Measurements from ENCODE around the gene GAS7. TPM values are rescaled to one million over a fixed set of nuclear protein-coding genes. Genes with fewer than 3 reads are reported as not detected.
"Not testable (repeated sequence)": the region's sequence is repeated elsewhere in the genome, so short reads cannot be mapped to it uniquely, and the experiment has no call there.

GAS7 gene
- total and polyA plus RNA-seq, 9 donors, result 7.1 to 48.0 (median 24.2) TPM

- intact Hi-C loops (cut with DNase I), result no loop called here
- TF ChIP-seq EP300 (IDR thresholded peaks at IDR 0.05) (no peak), CTCF (IDR thresholded peaks at IDR 0.05) (no peak), POLR2A (IDR thresholded peaks at IDR 0.05) (no peak)
- peak in 3 of 5 donors; percentile 45 to 60 (median 57) for DNase-seq
- H3K9me3 ChIP-seq, result no peaks in the 10 kb centered on the region
- 29 to 50% (median 35%) methylated on average over 21 of the region's 21 CpGs for WGBS, 3 donors
- H3K4me3 ChIP-seq, result no peak overlapping the region
- no peaks in the 10 kb centered on the region for H3K27me3 ChIP-seq
- H3K4me1 ChIP-seq (ENCODE audit: insufficient read depth), result peaks cover 3% of the 10 kb centered on the region
- H3K27ac ChIP-seq, result no peak overlapping the region
- H3K36me3 ChIP-seq, result no peaks in the 10 kb centered on the region
Observed at GRCh38 chr17:10021272-10021984, 177.0 kb downstream of the GAS7 start.

GRCh38 chr17:10019941-10020451 lies 178.4 kb downstream of the GAS7 start:
- no peak overlapping the region for H3K4me3 ChIP-seq
- no peaks in the 10 kb centered on the region for H3K36me3 ChIP-seq
- peaks cover 8% of the 10 kb centered on the region for H3K4me1 ChIP-seq (ENCODE audit: insufficient read depth)
- WGBS, 3 donors, result 82 to 91% (median 89%) methylated on average over 9 of the region's 9 CpGs
- no peaks in the 10 kb centered on the region for H3K9me3 ChIP-seq
- DNase-seq, result no peak
- TF ChIP-seq EP300 (IDR thresholded peaks at IDR 0.05), result no peak
- no peak for TF ChIP-seq POLR2A (IDR thresholded peaks at IDR 0.05)
- H3K27ac ChIP-seq, result no peak overlapping the region
- intact Hi-C loops (cut with DNase I), result no loop called here
- H3K27me3 ChIP-seq, result no peaks in the 10 kb centered on the region

DNA sequence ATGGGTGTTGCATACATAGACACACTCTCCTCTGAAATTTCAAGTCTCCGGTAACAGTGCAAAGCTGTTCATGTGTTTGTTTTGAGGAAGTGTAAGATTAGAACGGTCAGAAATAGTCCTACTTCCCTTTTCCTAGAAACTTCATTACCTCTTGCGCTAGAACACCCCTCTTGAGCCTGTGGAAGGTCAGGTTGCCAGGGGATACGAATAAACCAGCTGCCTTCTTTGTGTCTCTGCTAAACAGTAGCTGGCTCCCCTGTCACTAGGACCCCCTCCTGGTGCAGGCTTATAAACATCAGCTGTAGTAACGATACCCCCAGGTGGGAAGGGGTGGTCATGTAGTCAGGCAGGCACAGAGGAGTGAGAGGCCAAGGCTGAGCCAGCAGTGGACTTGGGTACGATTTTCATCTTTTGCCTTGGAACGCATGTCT lies 179.9 kb downstream of the GAS7 start:
- TF ChIP-seq CTCF (IDR thresholded peaks at IDR 0.05) (no peak), EP300 (IDR thresholded peaks at IDR 0.05) (no peak), POLR2A (IDR thresholded peaks at IDR 0.05) (no peak)
- 50 to 60% (median 56%) methylated on average over 7 of the region's 7 CpGs for WGBS, 3 donors
- H3K36me3 ChIP-seq, result no peaks in the 10 kb centered on the region
- peaks cover 18% of the 10 kb centered on the region for H3K4me1 ChIP-seq (ENCODE audit: insufficient read depth)
- no peak overlapping the region for H3K27ac ChIP-seq
- H3K4me3 ChIP-seq, result no peak overlapping the region
- intact Hi-C loops (cut with DNase I), result no loop called here
- H3K9me3 ChIP-seq, result no peaks in the 10 kb centered on the region
- no peak for DNase-seq
- no peaks in the 10 kb centered on the region for H3K27me3 ChIP-seq

- 95 to 97% (median 96%) methylated on average over 14 of the region's 14 CpGs for WGBS, 3 donors
- H3K9me3 ChIP-seq; H3K4me3 ChIP-seq; intact Hi-C loops (cut with DNase I); H3K27me3 ChIP-seq; H3K36me3 ChIP-seq; H3K27ac ChIP-seq; DNase-seq: not testable (repeated sequence)
- H3K4me1 ChIP-seq (ENCODE audit: insufficient read depth), result peaks cover 20% of the 10 kb centered on the region
Observed at GRCh38 chr17:10016958-10017570, 181.3 kb downstream of the GAS7 start.

- no peak for TF ChIP-seq CTCF (IDR thresholded peaks at IDR 0.05)
- TF ChIP-seq EP300 (IDR thresholded peaks at IDR 0.05), result no peak
Observed at GRCh38 chr17:10013365-10014112, 184.9 kb downstream of the GAS7 start.

More at GRCh38 chr17:10013365-10014112, 184.9 kb downstream of the GAS7 start:
- Histone ChIP-seq H3K4me3 (no peak overlapping the region), H3K27me3 (no peaks in the 10 kb centered on the region), H3K4me1 (ENCODE audit: insufficient read depth) (peaks cover 17% of the 10 kb centered on the region), H3K36me3 (no peaks in the 10 kb centered on the region), H3K27ac (no peak overlapping the region), H3K9me3 (no peaks in the 10 kb centered on the region)
- intact Hi-C loops (cut with DNase I), result no loop called here
- DNase-seq, result no peak
- WGBS, 3 donors, result 81 to 85% (median 83%) methylated on average over 9 of the region's 9 CpGs
